ENCODE results near the gene RASAL2.
"Not testable (repeated sequence)": the region's sequence is repeated elsewhere in the genome, so short reads cannot be mapped to it uniquely, and the experiment has no call there.

RASAL2 gene

GRCh38 chr1:178301141-178301540 lies 207.2 kb downstream of the RASAL2 start:
- no peak for DNase-seq

- no peak for DNase-seq
These were observed 213.4 kb downstream of the RASAL2 start for GRCh38 chr1:178307264-178307663.

GRCh38 chr1:178308438-178308837 lies 214.5 kb downstream of the RASAL2 start:
- DNase-seq, result no peak

GRCh38 chr1:178310685-178311105 lies 216.8 kb downstream of the RASAL2 start:
- DNase-seq, result peak; percentile 76

GRCh38 chr1:178311164-178311563 lies 217.3 kb downstream of the RASAL2 start:
- no peak for DNase-seq

- not testable (repeated sequence) for DNase-seq
These were observed 226.5 kb downstream of the RASAL2 start for GRCh38 chr1:178320280-178320982.

GRCh38 chr1:178323067-178323466 lies 229.2 kb downstream of the RASAL2 start:
- DNase-seq, result no peak

- DNase-seq, result no peak
These were observed 230.1 kb downstream of the RASAL2 start for GRCh38 chr1:178324003-178324402.

- DNase-seq, result no peak
These were observed 234.8 kb downstream of the RASAL2 start for GRCh38 chr1:178328728-178329127.

- DNase-seq, result no peak
These were observed 236.2 kb downstream of the RASAL2 start for GRCh38 chr1:178330153-178330552.

- no peak for DNase-seq
These were observed 237.1 kb downstream of the RASAL2 start for GRCh38 chr1:178330848-178331497.

GRCh38 chr1:178335426-178335825 lies 241.5 kb downstream of the RASAL2 start:
- DNase-seq, result no peak

GRCh38 chr1:178337091-178337706 lies 243.3 kb downstream of the RASAL2 start:
- peak; percentile 28 for DNase-seq

GRCh38 chr1:178339834-178340233 lies 245.9 kb downstream of the RASAL2 start:
- no peak for DNase-seq

GRCh38 chr1:178341261-178341956 lies 247.5 kb downstream of the RASAL2 start:
- DNase-seq, result no peak

- DNase-seq, result no peak
These were observed 248.8 kb downstream of the RASAL2 start for GRCh38 chr1:178342745-178343144.

- peak; percentile 80 for DNase-seq
These were observed 250.7 kb downstream of the RASAL2 start for GRCh38 chr1:178344513-178345091.

- DNase-seq, result no peak
These were observed 251.3 kb downstream of the RASAL2 start for GRCh38 chr1:178345238-178345637.

GRCh38 chr1:178345807-178346206 lies 251.9 kb downstream of the RASAL2 start:
- no peak for DNase-seq

GRCh38 chr1:178349801-178350200 lies 255.9 kb downstream of the RASAL2 start:
- DNase-seq, result no peak

- DNase-seq, result not testable (repeated sequence)
These were observed 258.0 kb downstream of the RASAL2 start for GRCh38 chr1:178351911-178352310.

- no peak for DNase-seq
These were observed 259.0 kb downstream of the RASAL2 start for GRCh38 chr1:178352790-178353416.

- DNase-seq, result no peak
These were observed 259.6 kb downstream of the RASAL2 start for GRCh38 chr1:178353524-178353923.
